T1000 (cell line): Measurements from ENCODE around the gene ZSWIM3.
A peak's percentile ranks its signal among the peaks of the same experiment; 100 is the strongest.

ENCODE experiments used
- DNase-seq: peaks from one replicate; lab custom pipeline; 2025; ENCODE audit warnings: mixed read lengths; lab: John Stamatoyannopoulos, UW

The ZSWIM3 gene

GRCh38 chr20:45833030-45833882 is 24.2 kb upstream of the ZSWIM3 start, which contains the start of gene SNX21:
Gene SNX21, plus strand, starts transcription at chr20:45833799. Its CDS starts 121 bp downstream, at chr20:45833920.
- peak; percentile 93 for DNase-seq

- DNase-seq: peak; percentile 83
Measured at GRCh38 chr20:45833883-45834796, 23.3 kb upstream of the ZSWIM3 start.

- no peak for DNase-seq
Measured at GRCh38 chr20:45834797-45835161, 22.6 kb upstream of the ZSWIM3 start.

DNA sequence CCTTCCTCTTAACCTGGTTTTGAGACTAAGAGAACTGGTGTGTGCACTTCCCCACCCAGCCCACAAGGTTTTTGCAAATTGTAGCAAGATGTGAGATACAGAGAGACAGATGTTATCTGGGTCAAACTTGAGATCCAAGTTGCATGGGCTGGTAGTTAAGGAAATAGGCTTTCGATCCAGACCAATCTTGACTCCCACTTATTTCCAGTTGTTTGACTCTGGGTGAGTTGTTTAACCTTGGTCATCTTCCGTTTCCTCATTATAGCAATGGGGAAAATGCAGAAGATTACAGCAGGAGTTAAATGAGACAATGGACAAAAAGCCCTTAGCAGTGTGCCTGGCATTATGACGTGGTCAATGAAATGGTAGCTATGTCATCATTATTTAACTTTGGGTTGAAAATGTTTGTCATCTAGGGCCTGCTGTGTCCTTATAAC is 22.1 kb upstream of the ZSWIM3 start:
- no peak for DNase-seq

- DNase-seq: peak; percentile 45
Measured at GRCh38 chr20:45835825-45836224, 21.6 kb upstream of the ZSWIM3 start.

GRCh38 chr20:45836841-45837240 is 20.6 kb upstream of the ZSWIM3 start:
- no peak for DNase-seq

- DNase-seq: no peak
Measured at GRCh38 chr20:45840700-45841198, 16.7 kb upstream of the ZSWIM3 start.

DNA sequence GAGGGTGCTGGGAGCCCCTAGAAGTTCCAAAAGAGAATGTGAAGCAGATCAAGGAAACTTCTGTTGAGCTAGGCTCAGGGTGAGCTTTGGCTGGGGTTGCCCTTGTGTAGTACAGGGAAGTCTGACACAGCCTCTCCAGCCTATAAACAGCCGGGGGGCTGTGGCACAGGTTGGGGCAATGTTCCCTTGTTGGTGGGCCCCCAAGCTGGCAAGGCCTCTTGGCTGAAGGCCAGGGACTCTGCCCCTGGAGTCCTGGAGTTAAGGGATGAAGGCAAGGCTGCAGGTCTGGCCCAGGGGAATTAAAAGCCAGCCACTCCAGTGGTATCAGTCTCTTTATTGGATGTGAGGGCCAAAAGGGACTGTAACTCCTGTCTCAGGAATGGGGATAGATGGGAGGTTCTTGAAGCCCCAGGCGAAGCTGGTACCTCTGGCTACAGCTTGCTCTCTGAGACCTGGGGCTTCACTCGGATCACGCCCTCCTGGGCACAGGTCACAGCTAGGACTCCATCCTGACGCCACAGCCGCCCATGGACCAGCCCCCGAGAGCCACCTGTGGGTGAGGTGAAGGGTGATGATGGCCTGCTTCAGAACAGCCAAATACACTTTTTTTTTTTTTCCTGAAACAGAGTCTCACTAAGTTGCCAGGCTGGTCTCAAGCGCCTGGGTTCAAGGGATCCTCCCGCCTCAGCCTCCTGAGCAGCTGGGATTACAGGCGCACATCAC is 15.8 kb upstream of the ZSWIM3 start:
- DNase-seq: no peak

GRCh38 chr20:45842169-45842812 is 15.1 kb upstream of the ZSWIM3 start:
- no peak for DNase-seq

- DNase-seq: no peak
Measured at GRCh38 chr20:45843506-45843905, 13.9 kb upstream of the ZSWIM3 start.

DNA sequence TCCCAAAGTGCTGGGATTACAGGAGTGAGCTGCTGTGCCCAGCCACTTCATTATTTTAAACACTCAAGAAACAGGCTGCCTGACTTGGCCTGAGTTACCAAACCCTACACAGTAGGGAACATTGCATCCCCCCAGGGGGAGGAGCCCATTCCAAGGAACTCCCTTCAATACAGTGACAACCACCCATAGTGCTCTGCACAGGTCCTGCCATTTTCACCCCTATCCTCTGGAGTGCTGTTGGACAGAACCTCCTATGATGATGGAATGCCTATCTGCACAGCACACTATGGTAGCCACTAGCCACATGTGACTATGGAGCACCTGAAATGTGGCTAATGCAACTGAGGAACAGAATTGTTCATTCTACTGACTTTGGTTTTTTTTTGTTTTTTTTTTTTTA is 12.0 kb upstream of the ZSWIM3 start:
- DNase-seq: no peak

DNA sequence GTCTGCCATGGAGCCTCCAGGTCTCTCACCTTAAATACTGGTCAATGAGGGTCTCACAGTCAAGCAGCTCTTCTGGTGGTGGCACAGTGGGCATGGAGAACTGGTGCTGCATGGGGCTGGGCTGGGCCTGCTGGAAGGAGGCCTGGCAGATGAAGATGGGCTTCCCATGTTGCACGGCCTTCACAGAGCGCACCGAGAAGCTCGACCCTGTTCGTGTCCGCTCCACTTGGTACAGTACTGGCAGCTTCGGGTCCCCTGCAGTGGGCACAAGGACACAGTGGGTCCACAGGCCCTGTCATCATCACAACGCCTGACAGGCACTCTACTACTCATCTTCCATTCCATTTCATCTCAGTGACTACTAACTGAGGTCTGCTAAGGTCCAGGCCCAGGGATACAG is 9.0 kb upstream of the ZSWIM3 start:
- no peak for DNase-seq

DNA sequence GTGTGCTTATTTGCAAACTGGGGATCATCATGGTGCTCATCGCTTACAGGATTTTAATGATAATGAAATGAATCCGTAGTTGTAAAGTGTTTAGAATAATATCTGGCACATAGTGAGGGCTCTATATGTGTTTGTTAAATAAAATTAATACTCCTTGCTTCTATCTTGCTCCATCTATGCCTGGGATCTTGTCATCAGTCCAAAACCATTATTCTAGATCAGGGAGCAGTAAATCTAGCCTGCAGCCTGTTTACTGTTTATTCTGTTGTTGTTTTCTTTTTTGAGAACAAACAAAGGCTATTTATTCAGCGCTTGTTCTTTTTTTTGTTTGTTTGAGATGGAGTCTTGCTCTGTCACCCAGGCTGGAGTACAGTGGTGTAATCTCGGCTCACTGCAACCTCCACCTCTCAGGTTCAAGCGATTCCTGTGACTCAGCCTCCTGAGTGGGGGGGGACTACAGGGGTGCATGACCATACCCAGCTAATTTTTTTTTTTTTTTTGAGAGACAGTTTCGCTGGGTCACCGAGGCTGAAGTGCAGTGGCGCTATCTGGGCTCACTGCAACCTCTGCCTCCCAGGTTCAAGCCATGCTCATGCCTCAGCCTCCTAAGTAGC is 8.3 kb upstream of the ZSWIM3 start:
- no peak for DNase-seq

- no peak for DNase-seq
Measured at GRCh38 chr20:45850238-45850637, 7.2 kb upstream of the ZSWIM3 start.

- no peak for DNase-seq
Measured at GRCh38 chr20:45850926-45851325, 6.5 kb upstream of the ZSWIM3 start.

- DNase-seq: no peak
Measured at GRCh38 chr20:45851501-45851900, 5.9 kb upstream of the ZSWIM3 start.

- DNase-seq: no peak
Measured at GRCh38 chr20:45852326-45852725, 5.1 kb upstream of the ZSWIM3 start.

- DNase-seq: no peak
Measured at GRCh38 chr20:45853484-45853883, 3.9 kb upstream of the ZSWIM3 start.

- no peak for DNase-seq
Measured at GRCh38 chr20:45857882-45858216, 435 bp downstream of the ZSWIM3 start.

DNA sequence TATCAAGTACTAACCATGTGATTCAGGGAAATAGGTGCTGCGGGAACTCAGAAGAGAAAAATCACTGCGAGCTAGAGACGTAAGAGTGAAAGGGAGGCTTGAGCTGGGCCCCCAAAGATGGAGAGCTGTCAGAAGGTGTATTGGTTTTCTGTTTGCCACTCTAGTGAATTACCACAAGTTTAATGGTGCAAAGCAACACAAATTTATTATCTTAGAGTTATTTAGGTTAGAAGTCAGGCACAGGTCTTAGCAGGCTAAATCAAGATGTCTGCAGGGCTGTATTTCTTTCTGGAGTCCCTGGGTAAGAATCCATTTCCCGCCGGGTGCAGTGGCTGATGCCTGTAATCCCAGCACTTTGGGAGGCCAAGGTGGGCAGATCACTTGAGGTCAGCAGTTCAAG is 2.5 kb downstream of the ZSWIM3 start:
- no peak for DNase-seq

DNA sequence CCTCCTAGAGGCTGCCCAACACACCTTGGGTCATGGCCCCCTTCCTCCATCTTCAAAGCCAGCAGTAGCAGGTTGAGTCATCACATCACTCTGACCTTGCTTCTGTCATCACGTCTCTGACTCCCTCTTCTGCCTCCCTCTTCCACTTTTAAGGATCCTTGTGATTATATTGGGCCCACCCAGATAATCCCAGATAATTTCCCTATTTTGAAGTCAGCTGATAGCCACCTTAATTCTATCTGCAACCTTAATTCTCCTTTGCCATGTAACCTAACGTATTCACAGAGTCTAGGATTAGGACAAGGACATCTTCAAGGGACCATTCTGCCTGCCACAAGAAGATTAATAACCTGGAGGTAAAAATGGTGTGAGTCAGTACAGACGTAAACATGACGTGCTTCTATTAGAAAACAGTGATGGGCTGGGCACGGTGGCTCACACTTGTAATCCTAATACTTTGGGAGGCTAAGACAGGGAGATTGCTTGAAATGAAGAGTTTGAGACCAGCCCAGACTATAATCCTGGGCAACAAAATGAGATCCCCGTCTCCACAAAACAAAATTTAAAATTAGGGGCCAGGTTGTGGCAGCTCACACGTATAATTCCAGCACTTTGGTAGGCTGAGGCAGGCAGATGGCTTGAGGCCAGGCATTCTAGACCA is 3.3 kb downstream of the ZSWIM3 start:
- DNase-seq: no peak
